Mammary epithelial cell (primary cell): ENCODE data around the gene FSTL4.

ENCODE experiments used
- CTCF ChIP-seq, 2 donors: IDR thresholded peaks in 1 of 2; conservative IDR thresholded peaks in 1 of 2; 2 replicates each; pipeline ENCODE4 v1.5.1; 2011 to 2012; ENCODE audit warnings: inconsistent platforms in 2 of 2, low read length in 2 of 2, mild to moderate bottlenecking in 2 of 2, control low read depth in 1 of 2, low read depth in 1 of 2; ENCODE audit not compliant: insufficient read depth in 1 of 2; ENCODE audit errors: extremely low read depth in 1 of 2
- EZH2 ChIP-seq: IDR thresholded peaks from 2 replicates; pipeline ENCODE4 v1.6.1; 2012; ENCODE audit warnings: low read length, inconsistent platforms, borderline replicate concordance

- TF ChIP-seq CTCF (conservative IDR thresholded peaks at IDR 0.05 in 1 of 2, IDR thresholded peaks at IDR 0.05 in 1 of 2; ENCODE audit: extremely low read depth in 1 of 2, insufficient read depth in 1 of 2, low read depth in 1 of 2, low read length in 2 of 2) (no peak), EZH2 (no peak)
These were observed 154.6 kb downstream of the FSTL4 start for GRCh38 chr5:133457439-133458355.
